ENCODE data around the gene GCGR.

The GCGR gene

GRCh38 chr17:81859906-81860755 lies 56.2 kb downstream of the GCGR start, which contains the start of gene P4HB:
Gene P4HB, minus strand, starts transcription at chr17:81860535. Its CDS starts 64 bp downstream, at chr17:81860471.
- Histone ChIP-seq H3K36me3 (ENCODE audit: low read length) (peaks cover 5% of the 10 kb centered on the region), H3K9me2 (replicated peaks; ENCODE audit: insufficient read depth, low read length) (no peaks in the 10 kb centered on the region), H3K4me3 (ENCODE audit: insufficient read depth, low read length, poor library complexity, severe bottlenecking) (peak within 1 kb of the TSS; percentile 87), H3K4me2 (ENCODE audit: low read depth, low read length, poor library complexity, severe bottlenecking) (peak within 1 kb of the TSS; percentile 85), H3K79me2 (ENCODE audit: insufficient read depth, low read length) (peaks cover 59% of the 10 kb centered on the region), H3K27me3 (ENCODE audit: low read length) (no peaks in the 10 kb centered on the region), H3K9me3 (ENCODE audit: insufficient read depth, low read length) (no peaks in the 10 kb centered on the region), H2AFZ (ENCODE audit: low read depth, low read length, severe bottlenecking) (no peak within 1 kb of the TSS), H3K9ac (ENCODE audit: low read length) (peak within 1 kb of the TSS; percentile 92), H3K27ac (ENCODE audit: low read depth, low read length) (peak within 1 kb of the TSS; percentile 54), H4K20me1 (ENCODE audit: low read depth, low read length) (0 out of 2 replicates have a peak, but pooled peaks cover 3% of the 10 kb centered on the region), H3F3A (ENCODE audit: insufficient read depth) (peaks cover 4% of the 10 kb centered on the region; the same call in 1 of the 2 replicates)
- TF ChIP-seq EZH2phosphoT487 (conservative IDR thresholded peaks at IDR 0.05; ENCODE audit: low read length): no peak
- TF ChIP-seq, protein P1, sequence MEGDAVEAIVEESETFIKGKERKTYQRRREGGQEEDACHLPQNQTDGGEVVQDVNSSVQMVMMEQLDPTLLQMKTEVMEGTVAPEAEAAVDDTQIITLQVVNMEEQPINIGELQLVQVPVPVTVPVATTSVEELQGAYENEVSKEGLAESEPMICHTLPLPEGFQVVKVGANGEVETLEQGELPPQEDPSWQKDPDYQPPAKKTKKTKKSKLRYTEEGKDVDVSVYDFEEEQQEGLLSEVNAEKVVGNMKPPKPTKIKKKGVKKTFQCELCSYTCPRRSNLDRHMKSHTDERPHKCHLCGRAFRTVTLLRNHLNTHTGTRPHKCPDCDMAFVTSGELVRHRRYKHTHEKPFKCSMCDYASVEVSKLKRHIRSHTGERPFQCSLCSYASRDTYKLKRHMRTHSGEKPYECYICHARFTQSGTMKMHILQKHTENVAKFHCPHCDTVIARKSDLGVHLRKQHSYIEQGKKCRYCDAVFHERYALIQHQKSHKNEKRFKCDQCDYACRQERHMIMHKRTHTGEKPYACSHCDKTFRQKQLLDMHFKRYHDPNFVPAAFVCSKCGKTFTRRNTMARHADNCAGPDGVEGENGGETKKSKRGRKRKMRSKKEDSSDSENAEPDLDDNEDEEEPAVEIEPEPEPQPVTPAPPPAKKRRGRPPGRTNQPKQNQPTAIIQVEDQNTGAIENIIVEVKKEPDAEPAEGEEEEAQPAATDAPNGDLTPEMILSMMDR (IDR thresholded peaks at IDR 0.05; ENCODE audit: insufficient read depth, low read length, poor library complexity, severe bottlenecking): no peak

DNA sequence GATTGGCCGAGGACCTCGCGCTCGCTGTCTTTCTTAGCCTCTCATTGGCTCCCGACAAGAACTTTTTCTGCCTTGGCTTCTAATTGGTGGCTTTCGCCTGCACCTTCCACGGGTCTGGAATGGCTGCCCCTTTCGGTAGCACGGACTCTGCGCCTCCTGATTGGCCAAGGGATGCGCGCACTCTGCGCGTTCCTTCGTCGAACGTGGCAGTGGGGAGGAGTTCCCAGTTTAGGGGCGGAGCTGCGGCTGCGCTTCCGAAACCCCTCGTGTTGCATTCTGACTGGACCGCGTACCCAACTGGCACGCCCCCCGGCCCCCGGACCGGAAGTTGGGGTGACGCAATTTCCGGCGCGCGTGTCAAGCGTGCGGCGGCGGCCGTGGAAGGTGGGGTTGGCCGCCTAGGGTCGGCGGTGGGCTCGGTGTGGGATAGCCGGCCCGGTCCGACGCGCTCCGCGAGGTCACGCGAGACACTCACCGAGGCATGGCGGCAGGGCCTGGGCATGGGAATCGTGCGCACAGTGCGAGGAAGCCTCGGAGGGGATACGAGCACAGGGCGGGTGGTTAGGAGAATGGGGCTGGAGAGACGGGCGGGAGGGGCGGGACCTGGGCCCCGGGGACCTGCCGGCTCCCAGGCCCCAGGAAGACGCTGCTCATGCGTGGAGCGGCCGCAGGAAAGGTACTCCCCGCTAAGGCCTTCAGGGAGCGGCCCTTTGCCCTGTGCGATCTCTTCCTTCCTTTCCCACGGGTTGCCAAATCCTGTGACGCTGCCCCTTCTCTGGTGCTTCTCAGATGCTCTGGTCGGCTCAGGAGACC lies 57.0 kb downstream of the GCGR start:
- TF ChIP-seq EZH2phosphoT487 (conservative IDR thresholded peaks at IDR 0.05; ENCODE audit: low read length): no peak
- TF ChIP-seq, protein P1 (IDR thresholded peaks at IDR 0.05; ENCODE audit: insufficient read depth, low read length, poor library complexity, severe bottlenecking): no peak
- H2AFZ ChIP-seq (ENCODE audit: low read depth, low read length, severe bottlenecking): no peak overlapping the region
- H3K27me3 ChIP-seq (ENCODE audit: low read length): no peaks in the 10 kb centered on the region
- peaks cover 59% of the 10 kb centered on the region for H3K79me2 ChIP-seq (ENCODE audit: insufficient read depth, low read length)
- H3K27ac ChIP-seq (ENCODE audit: low read depth, low read length): peak overlapping the region; percentile 38
- peaks cover 8% of the 10 kb centered on the region; the same call in 1 of the 2 replicates for H3F3A ChIP-seq (ENCODE audit: insufficient read depth)
- H4K20me1 ChIP-seq (ENCODE audit: low read depth, low read length): 0 out of 2 replicates have a peak, but pooled peaks cover 3% of the 10 kb centered on the region
- H3K4me2 ChIP-seq (ENCODE audit: low read depth, low read length, poor library complexity, severe bottlenecking): peak overlapping the region; percentile 85
- peak overlapping the region; percentile 79 for H3K4me3 ChIP-seq (ENCODE audit: insufficient read depth, low read length, poor library complexity, severe bottlenecking)
- no peaks in the 10 kb centered on the region for H3K9me3 ChIP-seq (ENCODE audit: insufficient read depth, low read length)
- peaks cover 5% of the 10 kb centered on the region for H3K36me3 ChIP-seq (ENCODE audit: low read length)
- H3K9ac ChIP-seq (ENCODE audit: low read length): peak overlapping the region; percentile 92
- no peaks in the 10 kb centered on the region for H3K9me2 ChIP-seq (replicated peaks; ENCODE audit: insufficient read depth, low read length)

- H3K79me2 ChIP-seq (ENCODE audit: insufficient read depth, low read length): peaks cover 45% of the 10 kb centered on the region
- H3K36me3 ChIP-seq (ENCODE audit: low read length): no peaks in the 10 kb centered on the region; the same call in 1 of the 2 replicates
- H3K4me3 ChIP-seq (ENCODE audit: insufficient read depth, low read length, poor library complexity, severe bottlenecking): no peak overlapping the region
- peaks cover 28% of the 10 kb centered on the region for H3F3A ChIP-seq (ENCODE audit: insufficient read depth)
- H2AFZ ChIP-seq (ENCODE audit: low read depth, low read length, severe bottlenecking): no peak overlapping the region
- H4K20me1 ChIP-seq (ENCODE audit: low read depth, low read length): no peaks in the 10 kb centered on the region
- H3K4me2 ChIP-seq (ENCODE audit: low read depth, low read length, poor library complexity, severe bottlenecking): no peak overlapping the region
- no peaks in the 10 kb centered on the region for H3K9me3 ChIP-seq (ENCODE audit: insufficient read depth, low read length)
- H3K27me3 ChIP-seq (ENCODE audit: low read length): no peaks in the 10 kb centered on the region
- no peak overlapping the region for H3K27ac ChIP-seq (ENCODE audit: low read depth, low read length)
- H3K9me2 ChIP-seq (replicated peaks; ENCODE audit: insufficient read depth, low read length): no peaks in the 10 kb centered on the region
- TF ChIP-seq EZH2phosphoT487 (conservative IDR thresholded peaks at IDR 0.05; ENCODE audit: low read length): no peak
- TF ChIP-seq, protein P1 (IDR thresholded peaks at IDR 0.05; ENCODE audit: insufficient read depth, low read length, poor library complexity, severe bottlenecking): no peak
- H3K9ac ChIP-seq (ENCODE audit: low read length): no peak overlapping the region
Observed at GRCh38 chr17:81863123-81863675, 59.2 kb downstream of the GCGR start.

Data from SU-DHL-6 (cell line).